GM21367 (cell line): ENCODE results near the gene MOSMO.

Experiments
- ATAC-seq: cut with Tn5 transposase; IDR thresholded peaks from one replicate; pipeline ENCODE4 v1.9.1; 2021; ENCODE audit not compliant: unreplicated experiment

MOSMO gene

DNA sequence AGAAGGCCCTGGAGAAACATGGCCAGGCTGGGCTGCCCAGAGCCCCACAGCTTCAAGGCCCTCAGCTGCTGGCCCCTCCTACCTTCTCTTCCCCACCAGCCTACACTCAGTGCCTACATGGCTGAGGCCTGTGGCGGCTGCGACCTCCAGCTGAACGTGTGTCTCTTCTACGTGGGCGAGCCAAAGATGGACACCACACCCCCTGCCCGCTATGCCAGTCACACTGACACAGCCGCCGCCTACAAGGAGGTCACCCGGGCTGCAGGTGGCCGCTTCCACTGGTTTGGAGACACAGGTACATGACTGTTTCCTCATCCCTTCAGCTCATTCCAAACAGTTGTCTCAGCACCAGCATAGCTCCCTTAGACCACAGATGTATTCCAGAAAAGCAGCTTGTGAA, 124.9 kb downstream of the MOSMO start:
- no peak for ATAC-seq
